Spinal cord (tissue), 10 donors: ENCODE data around the gene ZNF615. TPM values are rescaled to one million over a fixed set of nuclear protein-coding genes. Genes with fewer than 3 reads are reported as not detected.
"Not testable (repeated sequence)": the region's sequence is repeated elsewhere in the genome, so short reads cannot be mapped to it uniquely, and the experiment has no call there.

ENCODE experiments used
- DNase-seq, 6 donors: peaks; one replicate each; pipeline versions ENCODE4 v3.0.0 to v3.0.0-alpha.2; 2013 to 2015; ENCODE audit warnings: low spot score in 6 of 6, low read depth in 4 of 6
- H3K27ac ChIP-seq: one replicate; pipeline ENCODE4 v1.5.1; 2013; ENCODE audit warnings: low read depth, low read length, control low read depth
- H3K27me3 ChIP-seq: one replicate; pipeline ENCODE4 v1.6.1; 2013; ENCODE audit warnings: low read length; ENCODE audit not compliant: control insufficient read depth, insufficient read depth
- H3K36me3 ChIP-seq: one replicate; pipeline ENCODE4 v1.6.1; 2013; ENCODE audit warnings: low read length; ENCODE audit not compliant: control insufficient read depth, insufficient read depth
- H3K4me1 ChIP-seq: one replicate; pipeline ENCODE4 v1.6.1; 2013; ENCODE audit warnings: low read length; ENCODE audit not compliant: control insufficient read depth, insufficient read depth
- H3K4me3 ChIP-seq: one replicate; pipeline ENCODE4 v1.5.1; 2013; ENCODE audit warnings: low read depth, low read length, control low read depth
- H3K9me3 ChIP-seq: one replicate; pipeline ENCODE4 v1.6.1; 2013; ENCODE audit warnings: low read length; ENCODE audit not compliant: control insufficient read depth, insufficient read depth
- WGBS: methylation state at CpG from one replicate; pipeline ENCODE4 v1.1.5; 2013; ENCODE audit warnings: missing lambda C conversion rate; ENCODE audit not compliant: insufficient coverage; 5-methylcytosine and 5-hydroxymethylcytosine counted together
- long read RNA-seq, 4 donors: transcript quantifications; one replicate each; lab custom pipeline, GENCODE V29; 2026
- polyA plus RNA-seq, 2 donors: library from polyadenylated mRNA; unstranded; fragments of 120-200 nt; gene quantifications; one replicate each; pipeline ENCODE4 v1.2.1, GENCODE V29; 2013; ENCODE audit not compliant: insufficient read length in 2 of 2
- total RNA-seq, 2 donors: library from RNA; depleted of rRNA in 1 of 2; stranded (reverse); fragments of 120-200 nt in 1 of 2; fragments of >200 nt in 1 of 2; gene quantifications; one replicate each; pipeline versions ENCODE4 v1.2.3 to v1.2.4, GENCODE V29; 2013 to 2014
- donor health status: healthy.

Gene ZNF615
- total RNA-seq (10 to 100 TPM; 22.1 to 27.8 TPM), polyA plus RNA-seq (10 to 100 TPM; 12.8 to 15.4 TPM)
- long read RNA-seq, donor 1, full-length matches to known transcripts: 3 of 3 reads
- long read RNA-seq, donor 1, partial matches to known transcripts: 0 of 3 reads
- long read RNA-seq, donor 1, other reads (novel, unspliced or antisense): 0 of 3 reads
- long read RNA-seq, donor 2, full-length matches to known transcripts: 1 of 1 reads
- long read RNA-seq, donor 2, partial matches to known transcripts: 0 of 1 reads
- long read RNA-seq, donor 2, other reads (novel, unspliced or antisense): 0 of 1 reads
- long read RNA-seq, donor 3: 0 reads
- long read RNA-seq, donor 4: 0 reads

GRCh38 chr19:52007806-52008557 is at the start of gene ZNF615:
TSS of gene ZNF615 (minus strand) at chr19:52008211. CDS start at chr19:52003711, 4,500 bp downstream.
- Histone ChIP-seq H3K27me3 (no peaks in the 10 kb centered on the region), H3K4me1 (peaks cover 6% of the 10 kb centered on the region), H3K36me3 (peaks cover 8% of the 10 kb centered on the region), H3K27ac (peak within 1 kb of the TSS; percentile 85), H3K4me3 (peak within 1 kb of the TSS; percentile 75), H3K9me3 (no peaks in the 10 kb centered on the region)
- 0% methylated on average over 44 of the region's 44 CpGs for WGBS
- DNase-seq: peak; percentile 90 to 98 (median 92)

GRCh38 chr19:52056480-52056879 is 48.5 kb upstream of the ZNF615 start:
- not testable (repeated sequence) for DNase-seq, H3K9me3 ChIP-seq, H3K27ac ChIP-seq, H3K36me3 ChIP-seq, H3K4me3 ChIP-seq, H3K4me1 ChIP-seq, H3K27me3 ChIP-seq
- 100% methylated on average over 1 of the region's 3 CpGs for WGBS

- WGBS: no CpG with 5 or more reads among the region's 1 CpG
- not testable (repeated sequence) for H3K27ac ChIP-seq, H3K4me1 ChIP-seq, H3K9me3 ChIP-seq, H3K27me3 ChIP-seq, H3K4me3 ChIP-seq, H3K36me3 ChIP-seq, DNase-seq
Measured at GRCh38 chr19:52051736-52052135, 43.7 kb upstream of the ZNF615 start.

DNA sequence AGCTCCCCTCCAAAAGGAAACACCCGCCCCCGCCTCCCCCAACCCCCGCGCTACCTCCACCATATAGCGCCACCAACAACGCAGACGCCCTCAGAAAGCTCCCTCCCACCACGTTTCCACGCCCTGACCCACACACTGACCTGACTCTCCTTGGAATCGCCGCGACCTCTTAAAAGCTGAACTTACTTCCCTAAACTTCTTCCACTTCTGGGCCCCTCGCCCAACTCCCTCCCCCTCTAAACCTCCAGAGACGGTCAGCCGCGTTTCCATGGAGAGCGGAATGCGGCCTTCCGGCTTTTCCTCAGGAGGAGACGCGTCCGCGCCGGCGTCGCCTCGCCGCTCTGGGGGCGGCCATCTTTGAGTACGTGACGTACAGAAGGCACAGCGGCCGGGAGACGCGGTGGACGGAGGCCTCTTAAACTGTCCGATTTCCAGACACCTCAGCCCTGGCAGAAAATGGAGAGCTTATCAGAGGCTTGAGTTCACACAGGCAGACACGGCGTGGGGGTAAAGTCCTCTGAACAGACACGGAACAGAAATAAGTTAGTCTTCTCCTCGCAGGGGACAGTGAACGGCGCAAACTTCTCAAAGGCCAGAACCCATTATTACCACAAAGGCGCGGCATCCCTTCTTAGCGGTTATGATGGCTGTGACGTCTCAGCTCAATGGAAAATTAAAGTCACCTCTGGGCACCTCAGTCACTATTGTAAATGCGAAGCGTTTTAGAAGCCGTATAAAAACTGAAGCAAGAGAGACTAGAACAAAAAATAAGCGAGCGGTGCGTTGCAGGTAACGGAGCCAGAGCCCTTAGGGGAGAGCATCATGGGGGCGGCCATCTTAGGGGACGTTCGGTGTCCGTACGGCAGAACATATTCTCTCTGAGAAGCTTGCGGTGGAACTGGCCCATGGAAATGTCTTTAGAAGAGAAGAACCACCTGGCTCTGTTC is 40.8 kb upstream of the ZNF615 start, which contains the start of gene ZNF432:
Gene ZNF432 (minus strand): TSS at position 284 of the 947 bp plus-strand sequence. CDS start 1,970 bp downstream, outside the sequence.
- Histone ChIP-seq H3K27ac (peak within 1 kb of the TSS; percentile 97), H3K27me3 (no peaks in the 10 kb centered on the region), H3K4me1 (no peaks in the 10 kb centered on the region), H3K4me3 (peak within 1 kb of the TSS; percentile 81), H3K36me3 (peaks cover 5% of the 10 kb centered on the region), H3K9me3 (no peaks in the 10 kb centered on the region)
- WGBS: 0% methylated on average over 51 of the region's 60 CpGs
- peak; percentile 90 to 100 (median 96) for DNase-seq

DNA sequence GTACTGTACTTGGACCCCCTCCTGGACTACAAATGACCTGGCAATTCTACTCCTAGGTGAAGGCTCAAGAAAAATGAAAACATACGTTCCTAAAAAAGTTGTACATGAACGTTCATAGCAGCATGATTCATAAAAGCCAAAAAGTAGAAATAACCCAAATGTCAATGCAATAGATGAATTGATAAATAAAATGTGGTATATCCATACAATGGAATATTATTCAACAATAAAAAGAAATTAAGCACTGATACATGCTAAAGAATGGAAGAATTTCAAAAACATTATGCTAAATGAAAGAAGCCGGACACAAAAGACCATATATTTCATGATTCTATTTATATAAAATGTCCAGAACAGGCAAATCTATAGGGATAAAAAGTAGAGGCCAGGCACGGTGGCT is 31.2 kb upstream of the ZNF615 start:
- Histone ChIP-seq H3K4me3 (no peak overlapping the region), H3K9me3 (peaks cover 10% of the 10 kb centered on the region), H3K4me1 (no peaks in the 10 kb centered on the region), H3K27me3 (no peaks in the 10 kb centered on the region), H3K36me3 (peaks cover 46% of the 10 kb centered on the region), H3K27ac (no peak overlapping the region)
- no peak for DNase-seq
- WGBS: 100% methylated on average over 1 of the region's 4 CpGs

DNA sequence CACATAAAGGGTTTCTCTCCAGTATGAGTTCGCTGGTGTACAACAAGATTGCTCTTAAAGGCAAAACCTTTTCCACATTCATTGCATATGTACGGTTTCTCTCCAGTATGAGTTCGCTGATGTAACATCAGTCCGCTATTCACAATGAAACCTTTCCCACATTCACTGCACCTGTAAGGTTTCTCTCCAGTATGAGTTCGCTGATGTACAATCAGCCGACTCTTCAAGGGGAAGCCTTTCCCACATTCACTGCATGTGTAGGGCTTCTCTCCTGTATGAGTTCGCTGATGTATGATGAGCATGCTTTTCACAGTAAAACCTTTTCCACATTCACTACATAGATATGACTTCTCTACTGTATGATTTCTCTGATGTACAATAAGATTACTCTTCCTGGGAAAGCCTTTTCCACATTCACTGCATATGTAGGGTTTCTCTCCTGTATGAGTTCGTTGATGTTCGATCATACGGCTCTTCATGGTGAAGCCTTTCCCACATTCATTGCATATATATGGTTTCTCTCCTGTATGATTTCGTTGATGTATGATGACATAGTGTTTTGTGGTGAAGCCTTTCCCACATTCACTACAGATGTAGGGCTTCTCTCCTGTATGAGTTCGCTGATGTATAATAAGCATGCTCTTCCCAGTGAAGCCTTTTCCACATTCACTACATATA is 26.2 kb upstream of the ZNF615 start:
- Histone ChIP-seq H3K4me1 (no peaks in the 10 kb centered on the region), H3K4me3 (no peak overlapping the region), H3K27ac (no peak overlapping the region), H3K27me3 (no peaks in the 10 kb centered on the region), H3K9me3 (peaks cover 26% of the 10 kb centered on the region), H3K36me3 (peaks cover 35% of the 10 kb centered on the region)
- 98% methylated on average over 5 of the region's 12 CpGs for WGBS
- no peak for DNase-seq

DNA sequence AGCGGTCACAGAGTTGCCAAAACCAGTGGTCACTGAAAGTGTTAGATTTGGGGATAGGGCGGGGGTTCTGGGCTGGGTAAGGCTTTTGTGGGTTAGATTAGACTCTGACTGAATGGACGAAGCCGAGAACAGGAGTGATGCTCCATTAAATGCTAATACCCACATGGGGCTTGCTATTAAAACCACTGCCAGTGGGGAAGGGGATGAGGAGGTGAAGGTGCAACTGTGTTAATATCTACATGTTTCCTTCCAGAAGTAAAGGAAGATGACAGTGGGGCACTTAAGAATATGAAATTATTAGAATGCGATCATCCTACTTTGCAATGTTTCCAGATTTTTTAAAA is 20.7 kb upstream of the ZNF615 start:
- no peak for DNase-seq
- 0% methylated on average over 2 of the region's 5 CpGs for WGBS
- Histone ChIP-seq H3K27me3 (no peaks in the 10 kb centered on the region), H3K36me3 (peaks cover 20% of the 10 kb centered on the region), H3K4me1 (no peaks in the 10 kb centered on the region), H3K9me3 (peaks cover 13% of the 10 kb centered on the region), H3K4me3 (peak overlapping the region; percentile 88), H3K27ac (peak overlapping the region; percentile 93)

GRCh38 chr19:52028027-52028779 is 20.2 kb upstream of the ZNF615 start, which contains the start of gene ZNF614:
TSS of gene ZNF614 (minus strand) at chr19:52028379. CDS start at chr19:52025745, 2,634 bp downstream.
- peaks cover 22% of the 10 kb centered on the region for H3K36me3 ChIP-seq
- H3K4me3 ChIP-seq: peak within 1 kb of the TSS; percentile 88
- H3K27me3 ChIP-seq: no peaks in the 10 kb centered on the region
- peak within 1 kb of the TSS; percentile 93 for H3K27ac ChIP-seq
- 0% methylated on average over 53 of the region's 53 CpGs for WGBS
- DNase-seq: peak; percentile 83 to 98 (median 92)
- H3K4me1 ChIP-seq: no peaks in the 10 kb centered on the region
- peaks cover 9% of the 10 kb centered on the region for H3K9me3 ChIP-seq
